ENCODE results near the gene ABHD10.
A peak's percentile ranks its signal among the peaks of the same experiment; 100 is the strongest.

The ABHD10 gene

GRCh38 chr3:111999484-112000324 lies 20.9 kb downstream of the ABHD10 start:
- FAIRE-seq (no peak), DNase-seq (ENCODE audit: insufficient read length, low spot score) (no peak)

GRCh38 chr3:112000367-112000771 lies 21.5 kb downstream of the ABHD10 start:
- DNase-seq (ENCODE audit: insufficient read length, low spot score) (no peak), FAIRE-seq (no peak)

GRCh38 chr3:112000966-112001365 lies 22.1 kb downstream of the ABHD10 start:
- FAIRE-seq (no peak), DNase-seq (ENCODE audit: insufficient read length, low spot score) (no peak)

GRCh38 chr3:112001526-112001925 lies 22.7 kb downstream of the ABHD10 start:
- FAIRE-seq (no peak), DNase-seq (ENCODE audit: insufficient read length, low spot score) (no peak)

- FAIRE-seq (no peak), DNase-seq (ENCODE audit: insufficient read length, low spot score) (no peak)
Measured at GRCh38 chr3:112002096-112002971, 23.5 kb downstream of the ABHD10 start.

GRCh38 chr3:112003321-112004080 lies 24.7 kb downstream of the ABHD10 start:
- DNase-seq (ENCODE audit: insufficient read length, low spot score), result no peak
- FAIRE-seq, result peak; percentile 13

- DNase-seq (ENCODE audit: insufficient read length, low spot score) (no peak), FAIRE-seq (no peak)
Measured at GRCh38 chr3:112004187-112004586, 25.4 kb downstream of the ABHD10 start.

GRCh38 chr3:112004669-112005068 lies 25.8 kb downstream of the ABHD10 start:
- FAIRE-seq (no peak), DNase-seq (ENCODE audit: insufficient read length, low spot score) (no peak)

- FAIRE-seq (no peak), DNase-seq (ENCODE audit: insufficient read length, low spot score) (no peak)
Measured at GRCh38 chr3:112005091-112005672, 26.4 kb downstream of the ABHD10 start.

GRCh38 chr3:112007633-112008032 lies 28.8 kb downstream of the ABHD10 start:
- DNase-seq (ENCODE audit: insufficient read length, low spot score) (no peak), FAIRE-seq (no peak)

GRCh38 chr3:112009670-112010069 lies 30.8 kb downstream of the ABHD10 start:
- no peak for DNase-seq (ENCODE audit: insufficient read length, low spot score)
- FAIRE-seq, result no peak

GRCh38 chr3:112010636-112011035 lies 31.8 kb downstream of the ABHD10 start:
- FAIRE-seq (no peak), DNase-seq (ENCODE audit: insufficient read length, low spot score) (no peak)

- no peak for FAIRE-seq
- no peak for DNase-seq (ENCODE audit: insufficient read length, low spot score)
Measured at GRCh38 chr3:112011376-112011940, 32.6 kb downstream of the ABHD10 start.

GRCh38 chr3:112012205-112012992 lies 33.6 kb downstream of the ABHD10 start:
- DNase-seq (ENCODE audit: insufficient read length, low spot score) (no peak), FAIRE-seq (no peak)

GRCh38 chr3:112013058-112013783 lies 34.4 kb downstream of the ABHD10 start:
- DNase-seq (ENCODE audit: insufficient read length, low spot score) (peak; percentile 51), FAIRE-seq (no peak)

GRCh38 chr3:112013784-112014143 lies 34.9 kb downstream of the ABHD10 start:
- FAIRE-seq (no peak), DNase-seq (ENCODE audit: insufficient read length, low spot score) (no peak)

- DNase-seq (ENCODE audit: insufficient read length, low spot score), result no peak
- no peak for FAIRE-seq
Measured at GRCh38 chr3:112017091-112017490, 38.3 kb downstream of the ABHD10 start.

- FAIRE-seq, result no peak
Measured at GRCh38 chr3:112018712-112019111, 39.9 kb downstream of the ABHD10 start.

GRCh38 chr3:112019716-112020115 lies 40.9 kb downstream of the ABHD10 start:
- FAIRE-seq (no peak), DNase-seq (ENCODE audit: insufficient read length, low spot score) (no peak)

More at GRCh38 chr3:112018712-112019111, 39.9 kb downstream of the ABHD10 start:
- DNase-seq (ENCODE audit: insufficient read length, low spot score), result no peak
